GM12878 (cell line): Measurements from ENCODE around the gene TBC1D22B. TPM values are rescaled to one million over a fixed set of nuclear protein-coding genes. Genes with fewer than 3 reads are reported as not detected.

Experiments
- ATAC-seq: fragments of 200-7000 bp; cut with Tn5 transposase; 3 replicates; pipeline ENCODE4 v1.9.1; 2020; ENCODE audit warnings: mild to moderate bottlenecking, moderate library complexity
- BruUV-seq: library from RNA; stranded (reverse); fragments of 400-500 nt; replicated peaks from 2 replicates; lab custom pipeline; 2021; lab: Mats Ljungman, UMichigan
- CTCF ChIA-PET: fragments of 300-600 bp; sonication (Branson Sonifier 250); formaldehyde crosslinking; extraction: SDS; loops from one replicate; lab custom pipeline; 2021; ENCODE audit warnings: inconsistent platforms; lab: Yijun Ruan, JAX
- POLR2A ChIA-PET: fragments of 350-600 bp; formaldehyde crosslinking; extraction: SDS; loops from one replicate; lab custom pipeline; 2021; ENCODE audit warnings: inconsistent platforms; lab: Charles Lee
- RAD21 ChIA-PET: fragments of 300-600 bp; sonication (Branson Sonifier 250); formaldehyde crosslinking; loops from one replicate; lab custom pipeline; 2023; ENCODE audit warnings: antibody characterized with exemption; ENCODE audit not compliant: unreplicated experiment; lab: Charles Lee
- SMC1A ChIA-PET: fragments of 300-600 bp; sonication (Branson Sonifier 250); formaldehyde crosslinking; loops from one replicate; lab custom pipeline; 2023; ENCODE audit not compliant: unreplicated experiment, uncharacterized antibody; lab: Charles Lee
- DNase-seq: peaks from one replicate; pipeline ENCODE4 v3.0.0-alpha.2; 2011; ENCODE audit warnings: low read depth, low spot score
- FAIRE-seq: peaks from 3 replicates; lab custom pipeline; 2011; peaks lifted over from hg19 to GRCh38; lab: Jason Lieb, UNC
- H2AFZ ChIP-seq: 2 replicates; pipeline ENCODE4 v1.6.0; 2011; ENCODE audit warnings: low read depth, low read length, control low read depth; ENCODE audit not compliant: control insufficient read depth
- H3K27ac ChIP-seq: 2 replicates; pipeline ENCODE4 v1.5.1; 2011; ENCODE audit warnings: control low read depth; ENCODE audit not compliant: control insufficient read depth, insufficient read depth
- H3K27me3 ChIP-seq, 2 experiments: replicated peaks in 1 of 2; 2 replicates each; pipeline versions ENCODE4 v1.6.0 to v1.6.1; 2011; ENCODE audit warnings: low read length in 1 of 2; ENCODE audit not compliant: control insufficient read depth in 2 of 2, insufficient read depth in 2 of 2
- H3K36me3 ChIP-seq, 2 experiments: 2 replicates each; pipeline ENCODE4 v1.5.1; 2011; ENCODE audit warnings: low read length in 1 of 2; ENCODE audit not compliant: control insufficient read depth in 2 of 2, insufficient read depth in 2 of 2
- H3K4me1 ChIP-seq: 2 replicates; pipeline ENCODE4 v1.6.1; 2011; ENCODE audit warnings: mild to moderate bottlenecking, low read length, moderate library complexity, mixed read lengths; ENCODE audit not compliant: control insufficient read depth, insufficient read depth
- H3K4me2 ChIP-seq: 2 replicates; pipeline ENCODE4 v1.6.0; 2011; ENCODE audit warnings: control low read depth; ENCODE audit not compliant: control insufficient read depth, insufficient read depth
- H3K4me3 ChIP-seq: fragments of 200-600 bp; sonication (generic); 2 replicates; pipeline ENCODE4 v1.5.1; 2016
- H3K79me2 ChIP-seq: 2 replicates; pipeline ENCODE4 v1.6.0; 2011; ENCODE audit warnings: low read length; ENCODE audit not compliant: control insufficient read depth, insufficient read depth
- H3K9ac ChIP-seq: 2 replicates; pipeline ENCODE4 v1.8.0; 2011; ENCODE audit warnings: low read length, control low read depth, mixed read lengths; ENCODE audit not compliant: control insufficient read depth, insufficient read depth
- H3K9me3 ChIP-seq: replicated peaks from 3 replicates; pipeline ENCODE4 v1.5.1; 2011; ENCODE audit warnings: mild to moderate bottlenecking, low read length; ENCODE audit not compliant: control insufficient read depth, insufficient read depth
- H4K20me1 ChIP-seq: 2 replicates; pipeline ENCODE4 v1.6.0; 2011; ENCODE audit not compliant: control insufficient read depth, insufficient read depth
- ASH2L ChIP-seq: fragments of 300-600, 200-600 bp; sonication (generic); IDR thresholded peaks from 2 replicates; pipeline ENCODE4 v1.6.1; 2017; ENCODE audit warnings: low read depth, mild to moderate bottlenecking, borderline replicate concordance
- CREM ChIP-seq: IDR thresholded peaks from 2 replicates; pipeline ENCODE4 v1.6.1; 2014; ENCODE audit warnings: antibody characterized with exemption, low read depth
- FOS ChIP-seq: IDR thresholded peaks from 3 replicates; pipeline ENCODE4 v1.6.1; 2011; ENCODE audit warnings: borderline replicate concordance; ENCODE audit not compliant: insufficient read length; ENCODE audit errors: extremely low read depth
- MAX ChIP-seq: IDR thresholded peaks from 2 replicates; pipeline ENCODE4 v1.6.1; 2012; ENCODE audit warnings: low read depth, low read length, improper control_type of control experiment
- MYC ChIP-seq: IDR thresholded peaks from 2 replicates; pipeline ENCODE4 v1.6.1; 2011; ENCODE audit warnings: mild to moderate bottlenecking, low read length, moderate library complexity, inconsistent platforms; ENCODE audit not compliant: insufficient read depth, insufficient replicate concordance, insufficient read length, severe bottlenecking
- NFYB ChIP-seq: IDR thresholded peaks from 2 replicates; pipeline ENCODE4 v1.6.1; 2011; ENCODE audit warnings: low read depth, mild to moderate bottlenecking, low read length, improper control_type of control experiment, moderate library complexity; ENCODE audit not compliant: insufficient read depth
- PRDM15 ChIP-seq: fragments of 450-650 bp; formaldehyde crosslinking; IDR thresholded peaks from 2 replicates; pipeline ENCODE4 v1.4.0; 2020; ENCODE audit warnings: mild to moderate bottlenecking, moderate library complexity
- RB1 ChIP-seq: fragments of 450-650 bp; formaldehyde crosslinking; IDR thresholded peaks from 2 replicates; pipeline ENCODE4 v1.6.1; 2017; ENCODE audit warnings: mild to moderate bottlenecking, borderline replicate concordance
- RFX5 ChIP-seq: IDR thresholded peaks from 2 replicates; pipeline ENCODE4 v1.6.1; 2011; ENCODE audit warnings: low read depth, low read length, improper control_type of control experiment
- WGBS: methylation state at CpG from one replicate; pipeline ENCODE4 v1.1.6; 2016; ENCODE audit warnings: low lambda C conversion rate; ENCODE audit not compliant: insufficient replicate concordance, insufficient coverage; ENCODE audit errors: missing lambda C conversion rate; 5-methylcytosine and 5-hydroxymethylcytosine counted together
- in situ Hi-C: fragments of 300-500 bp; cut with MboI; formaldehyde crosslinking; loops from 9 replicates; pipeline ENCODE4 v1.14.3; 2018; ENCODE audit warnings: mixed read lengths
- intact Hi-C: fragments of 100-400 bp; cut with micrococcal nuclease; formaldehyde crosslinking; loops from one replicate; pipeline ENCODE4 v1.14.2; 2022; ENCODE audit not compliant: unreplicated experiment
- polyA plus RNA-seq, 11 experiments: library from polyadenylated mRNA; depleted of rRNA in 4 of 11; unstranded in 6 of 11; stranded (reverse) in 5 of 11; fragments of >200 nt; fragmentation: Nextera tagmentation in 4 of 11; fragmentation: Illumina TruSeq in 1 of 11; extraction: Ambion mirVana in 4 of 11; extraction: Trizol in 1 of 11; gene quantifications; 1 replicate in 1 of 11; 2 replicates in 10 of 11; pipeline versions ENCODE4 v1.2.1 to v1.2.3, GENCODE V29; 2011 to 2016; ENCODE audit warnings: inconsistent platforms in 2 of 11, missing spikeins in 2 of 11, low read depth in 1 of 11
- total RNA-seq, 4 experiments: library from RNA; depleted of rRNA in 3 of 4; stranded (reverse); fragments of >200 nt in 3 of 4; fragmentation: Illumina TruSeq in 1 of 4; extraction: Trizol in 1 of 4; gene quantifications; 2 replicates each; pipeline versions ENCODE4 v1.2.1 to v1.2.3, GENCODE V29; 2013 to 2021
- TF ChIP-seq, protein P1 (sequence below): fragments of 450-650 bp; IDR thresholded peaks from 2 replicates; pipeline ENCODE4 v1.6.1; 2017; ENCODE audit warnings: low read depth, mild to moderate bottlenecking, moderate library complexity
- TF ChIP-seq, protein P2 (sequence below): fragments of 450-650 bp; IDR thresholded peaks from 2 replicates; pipeline ENCODE4 v1.6.1; 2018; ENCODE audit warnings: mild to moderate bottlenecking, low read depth, moderate library complexity; ENCODE audit not compliant: partially characterized antibody

Gene TBC1D22B
- total and polyA plus RNA-seq, 10 of the 15 experiments (the other 5 are each of a cell fraction or from before 2014, with no cell fraction given), result 3.4 to 18.7 (median 14.1) TPM

- H3K4me3 ChIP-seq, result no peak overlapping the region
- no peaks in the 10 kb centered on the region for H3K4me1 ChIP-seq
- H3K27me3 ChIP-seq, result no peaks in the 10 kb centered on the region
- intact Hi-C loops, result no loop called here
- DNase-seq (no peak), FAIRE-seq (no peak), ATAC-seq (no peak)
- in situ Hi-C loops, result no loop called here
- no peaks in the 10 kb centered on the region; a peak in 1 of 4 replicates for H3K36me3 ChIP-seq
- ChIA-PET POLR2A (no interaction called here), CTCF (interaction anchor here (1.0 kb wide), 1 partner anchor 13 kb away, joined by 3 read pairs; no protein-coding TSS in a partner anchor), SMC1A (no interaction called here), RAD21 (no interaction called here)
- 95% methylated on average over 5 of the region's 5 CpGs for WGBS
- no peak for TF ChIP-seq PRDM15 (CRISPR knock-in tag)
- TF ChIP-seq FOS, result no peak
- TF ChIP-seq ASH2L, result no peak
- TF ChIP-seq MYC, result no peak
- TF ChIP-seq, protein P1, sequence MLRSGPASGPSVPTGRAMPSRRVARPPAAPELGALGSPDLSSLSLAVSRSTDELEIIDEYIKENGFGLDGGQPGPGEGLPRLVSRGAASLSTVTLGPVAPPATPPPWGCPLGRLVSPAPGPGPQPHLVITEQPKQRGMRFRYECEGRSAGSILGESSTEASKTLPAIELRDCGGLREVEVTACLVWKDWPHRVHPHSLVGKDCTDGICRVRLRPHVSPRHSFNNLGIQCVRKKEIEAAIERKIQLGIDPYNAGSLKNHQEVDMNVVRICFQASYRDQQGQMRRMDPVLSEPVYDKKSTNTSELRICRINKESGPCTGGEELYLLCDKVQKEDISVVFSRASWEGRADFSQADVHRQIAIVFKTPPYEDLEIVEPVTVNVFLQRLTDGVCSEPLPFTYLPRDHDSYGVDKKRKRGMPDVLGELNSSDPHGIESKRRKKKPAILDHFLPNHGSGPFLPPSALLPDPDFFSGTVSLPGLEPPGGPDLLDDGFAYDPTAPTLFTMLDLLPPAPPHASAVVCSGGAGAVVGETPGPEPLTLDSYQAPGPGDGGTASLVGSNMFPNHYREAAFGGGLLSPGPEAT, result no peak
- TF ChIP-seq NFYB, result no peak
- TF ChIP-seq CREM, result no peak
- no peak for TF ChIP-seq RB1
- TF ChIP-seq, protein P2, sequence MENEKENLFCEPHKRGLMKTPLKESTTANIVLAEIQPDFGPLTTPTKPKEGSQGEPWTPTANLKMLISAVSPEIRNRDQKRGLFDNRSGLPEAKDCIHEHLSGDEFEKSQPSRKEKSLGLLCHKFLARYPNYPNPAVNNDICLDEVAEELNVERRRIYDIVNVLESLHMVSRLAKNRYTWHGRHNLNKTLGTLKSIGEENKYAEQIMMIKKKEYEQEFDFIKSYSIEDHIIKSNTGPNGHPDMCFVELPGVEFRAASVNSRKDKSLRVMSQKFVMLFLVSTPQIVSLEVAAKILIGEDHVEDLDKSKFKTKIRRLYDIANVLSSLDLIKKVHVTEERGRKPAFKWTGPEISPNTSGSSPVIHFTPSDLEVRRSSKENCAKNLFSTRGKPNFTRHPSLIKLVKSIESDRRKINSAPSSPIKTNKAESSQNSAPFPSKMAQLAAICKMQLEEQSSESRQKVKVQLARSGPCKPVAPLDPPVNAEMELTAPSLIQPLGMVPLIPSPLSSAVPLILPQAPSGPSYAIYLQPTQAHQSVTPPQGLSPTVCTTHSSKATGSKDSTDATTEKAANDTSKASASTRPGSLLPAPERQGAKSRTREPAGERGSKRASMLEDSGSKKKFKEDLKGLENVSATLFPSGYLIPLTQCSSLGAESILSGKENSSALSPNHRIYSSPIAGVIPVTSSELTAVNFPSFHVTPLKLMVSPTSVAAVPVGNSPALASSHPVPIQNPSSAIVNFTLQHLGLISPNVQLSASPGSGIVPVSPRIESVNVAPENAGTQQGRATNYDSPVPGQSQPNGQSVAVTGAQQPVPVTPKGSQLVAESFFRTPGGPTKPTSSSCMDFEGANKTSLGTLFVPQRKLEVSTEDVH, result no peak
- TF ChIP-seq RFX5, result no peak
- no peak for TF ChIP-seq MAX
- H2AFZ ChIP-seq, result no peak overlapping the region
- no peak overlapping the region for H3K9ac ChIP-seq
- no peak overlapping the region for H3K4me2 ChIP-seq
- no peaks in the 10 kb centered on the region for H4K20me1 ChIP-seq
- H3K27ac ChIP-seq, result no peak overlapping the region
- no TSS peak for BruUV-seq
- H3K79me2 ChIP-seq, result no peaks in the 10 kb centered on the region
- no peaks in the 10 kb centered on the region for H3K9me3 ChIP-seq
Observed at GRCh38 chr6:37338745-37339255, 81.2 kb downstream of the TBC1D22B start.
